HG03342 (cell line): ENCODE data around the gene PEX5L.
"Not testable (repeated sequence)": the region's sequence is repeated elsewhere in the genome, so short reads cannot be mapped to it uniquely, and the experiment has no call there.

Source experiments
- ATAC-seq: cut with Tn5 transposase; IDR thresholded peaks from one replicate; pipeline ENCODE4 v1.9.1; 2021; ENCODE audit warnings: mild to moderate bottlenecking, moderate library complexity; ENCODE audit not compliant: unreplicated experiment

PEX5L gene

GRCh38 chr3:180017846-180018245 is 18.9 kb downstream of the PEX5L start:
- ATAC-seq: no peak

GRCh38 chr3:180011927-180012326 is 24.8 kb downstream of the PEX5L start:
- ATAC-seq: no peak

- not testable (repeated sequence) for ATAC-seq
These were observed 28.4 kb downstream of the PEX5L start for GRCh38 chr3:180008318-180008717.

- no peak for ATAC-seq
These were observed 32.2 kb downstream of the PEX5L start for GRCh38 chr3:180004542-180004941.

GRCh38 chr3:180002006-180002405 is 34.7 kb downstream of the PEX5L start:
- no peak for ATAC-seq

GRCh38 chr3:180000500-180000899 is 36.2 kb downstream of the PEX5L start:
- no peak for ATAC-seq

GRCh38 chr3:179995406-179995805 is 41.3 kb downstream of the PEX5L start:
- no peak for ATAC-seq

GRCh38 chr3:179991883-179992282 is 44.9 kb downstream of the PEX5L start:
- no peak for ATAC-seq

GRCh38 chr3:179991104-179991503 is 45.6 kb downstream of the PEX5L start:
- no peak for ATAC-seq

GRCh38 chr3:179981646-179982045 is 55.1 kb downstream of the PEX5L start:
- ATAC-seq: no peak

GRCh38 chr3:179977356-179977755 is 59.4 kb downstream of the PEX5L start:
- ATAC-seq: no peak

GRCh38 chr3:179973931-179974361 is 62.8 kb downstream of the PEX5L start:
- ATAC-seq: peak; percentile 54

- ATAC-seq: no peak
These were observed 63.8 kb downstream of the PEX5L start for GRCh38 chr3:179972881-179973423.

- no peak for ATAC-seq
These were observed 65.5 kb downstream of the PEX5L start for GRCh38 chr3:179971280-179971679.

GRCh38 chr3:179970746-179971145 is 66.0 kb downstream of the PEX5L start:
- no peak for ATAC-seq

- no peak for ATAC-seq
These were observed 67.2 kb downstream of the PEX5L start for GRCh38 chr3:179969525-179969924.

GRCh38 chr3:179967622-179968021 is 69.1 kb downstream of the PEX5L start:
- peak; percentile 89 for ATAC-seq

- ATAC-seq: no peak
These were observed 71.8 kb downstream of the PEX5L start for GRCh38 chr3:179964890-179965289.

- ATAC-seq: no peak
These were observed 73.9 kb downstream of the PEX5L start for GRCh38 chr3:179962629-179963387.

GRCh38 chr3:179961703-179962078 is 75.0 kb downstream of the PEX5L start:
- ATAC-seq: peak; percentile 83

- peak; percentile 27 for ATAC-seq
These were observed 75.5 kb downstream of the PEX5L start for GRCh38 chr3:179961071-179961702.

GRCh38 chr3:179958759-179959158 is 78.0 kb downstream of the PEX5L start:
- no peak for ATAC-seq
